KMS-11 (cell line): ENCODE measurements around the gene ITGB1BP1.

ENCODE experiments used
- H2AFZ ChIP-seq: fragments of 200-600 bp; sonication (generic); 2 replicates; pipeline ENCODE4 v1.6.1; 2016; ENCODE audit warnings: antibody characterized with exemption, mixed run types, low read depth
- H3K27ac ChIP-seq: fragments of 200-600 bp; sonication (generic); 2 replicates; pipeline ENCODE4 v1.6.1; 2016; ENCODE audit warnings: mild to moderate bottlenecking, mixed run types
- H3K27me3 ChIP-seq: fragments of 200-600 bp; sonication (generic); 2 replicates; pipeline ENCODE4 v1.6.1; 2017; ENCODE audit warnings: mild to moderate bottlenecking, low read depth, mixed run types, moderate library complexity; ENCODE audit not compliant: insufficient read depth
- H3K36me3 ChIP-seq: fragments of 200-600 bp; sonication (generic); 2 replicates; pipeline ENCODE4 v1.6.1; 2017; ENCODE audit warnings: mild to moderate bottlenecking, mixed run types; ENCODE audit not compliant: insufficient read depth
- H3K4me1 ChIP-seq: fragments of 200-600 bp; sonication (generic); 2 replicates; pipeline ENCODE4 v1.6.1; 2016; ENCODE audit warnings: mild to moderate bottlenecking, low read depth, mixed run types; ENCODE audit not compliant: poor library complexity, severe bottlenecking
- H3K4me2 ChIP-seq: fragments of 200-600 bp; sonication (generic); 2 replicates; pipeline ENCODE4 v1.7.0; 2016; ENCODE audit warnings: mild to moderate bottlenecking, mixed run types
- H3K4me3 ChIP-seq: fragments of 200-600 bp; sonication (generic); IDR thresholded peaks from 2 replicates; pipeline ENCODE4 v1.6.1; 2017; ENCODE audit warnings: low read depth, low read length, mixed read lengths; ENCODE audit not compliant: insufficient read depth
- H3K79me2 ChIP-seq: fragments of 200-600 bp; sonication (generic); 2 replicates; pipeline ENCODE4 v1.6.1; 2016; ENCODE audit warnings: low read depth, mixed run types; ENCODE audit not compliant: insufficient read depth
- H3K9ac ChIP-seq: fragments of 200-600 bp; sonication (generic); 2 replicates; pipeline ENCODE4 v1.6.1; 2016; ENCODE audit warnings: mild to moderate bottlenecking, mixed run types
- H4K20me1 ChIP-seq: fragments of 200-600 bp; sonication (generic); 2 replicates; pipeline ENCODE4 v1.6.1; 2016; ENCODE audit warnings: mild to moderate bottlenecking, mixed run types; ENCODE audit not compliant: insufficient read depth
- CTCF ChIP-seq: fragments of 200-600 bp; sonication (generic); conservative IDR thresholded peaks from 2 replicates; pipeline ENCODE4 v1.6.1; 2017; ENCODE audit warnings: low read depth, mild to moderate bottlenecking, antibody characterized with exemption, low read length, moderate library complexity, mixed read lengths

The ITGB1BP1 gene

DNA sequence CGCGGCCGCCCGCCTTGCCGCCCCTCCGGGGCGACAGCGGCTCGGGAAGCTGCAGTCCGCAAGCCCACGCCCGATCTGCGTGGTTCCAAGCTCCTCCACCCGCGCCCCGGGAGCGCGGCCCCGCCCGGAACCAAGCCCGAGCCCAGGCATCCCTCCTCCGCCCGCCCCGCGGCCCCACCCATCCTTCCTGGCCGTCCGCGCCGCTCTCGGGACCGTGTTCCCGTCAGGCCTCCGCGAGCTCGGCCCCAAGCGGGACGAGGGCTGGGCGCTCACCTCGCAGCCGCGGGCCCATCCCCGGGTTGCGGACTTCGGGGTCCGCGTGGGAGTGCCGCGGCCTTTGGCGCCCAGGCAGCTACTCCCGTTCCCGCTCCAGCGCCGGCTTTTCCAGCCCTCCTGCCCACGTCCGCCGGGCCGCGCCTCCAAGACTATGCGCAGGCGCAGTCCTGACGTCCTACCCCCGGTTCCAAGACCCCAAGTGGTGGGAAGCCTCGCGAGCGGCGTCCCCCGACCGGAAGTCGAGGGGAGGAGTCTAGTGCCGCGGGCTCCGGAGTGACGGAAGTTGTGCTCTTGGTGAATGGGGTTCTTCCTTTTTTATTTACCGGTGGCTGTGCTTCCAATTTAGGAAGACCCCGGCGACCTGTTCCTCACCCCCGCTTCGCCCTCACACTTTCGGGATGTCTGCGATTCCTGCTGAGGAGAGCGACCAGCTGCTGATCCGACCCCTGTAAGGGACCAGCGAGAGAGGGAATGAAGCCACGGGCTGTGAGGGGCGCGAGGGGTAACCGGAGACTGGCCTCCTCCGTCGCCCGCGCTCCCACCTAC lies at the start of gene ITGB1BP1, which contains the start of gene CPSF3:
ITGB1BP1 (minus strand) TSS at position 429 of the 822 bp plus-strand sequence. CDS start 4,831 bp downstream, outside the sequence.
CPSF3 (plus strand) TSS at position 555 of the 822 bp plus-strand sequence; CDS start at position 675, 120 bp downstream.
- Histone ChIP-seq H3K79me2 (peaks cover 59% of the 10 kb centered on the region; the same call in 1 of the 2 replicates), H3K27me3 (no peaks in the 10 kb centered on the region), H3K36me3 (no peaks in the 10 kb centered on the region), H2AFZ (peak within 1 kb of the TSS; percentile 97), H3K4me3 (peak within 1 kb of the TSS; percentile 93), H3K4me1 (peaks cover 43% of the 10 kb centered on the region), H3K27ac (peak within 1 kb of the TSS; percentile 65), H4K20me1 (no peaks in the 10 kb centered on the region), H3K9ac (peak within 1 kb of the TSS; percentile 81), H3K4me2 (peak within 1 kb of the TSS; percentile 91)
- no peak for TF ChIP-seq CTCF

DNA sequence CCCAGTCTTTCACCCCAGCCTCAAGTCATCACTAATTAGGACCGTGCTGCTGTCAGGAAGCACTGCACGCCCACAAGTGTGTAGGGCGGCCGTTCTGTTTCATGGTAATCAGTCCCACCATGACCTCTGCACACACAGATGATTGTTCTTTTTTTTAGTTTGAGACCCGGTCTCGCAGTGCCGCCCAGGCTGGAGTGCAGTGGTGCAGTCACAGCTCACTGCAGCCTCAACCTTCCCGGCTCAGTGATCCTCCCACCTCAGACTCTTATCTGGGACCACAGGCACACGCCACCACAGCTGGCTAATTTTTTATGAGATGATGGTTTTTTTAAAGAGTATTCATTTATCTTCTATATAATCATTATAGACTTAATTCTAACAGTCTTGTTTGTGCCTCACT lies 49.2 kb upstream of the ITGB1BP1 start:
- Histone ChIP-seq H4K20me1 (no peaks in the 10 kb centered on the region), H3K4me1 (peaks cover 4% of the 10 kb centered on the region), H2AFZ (no peak overlapping the region), H3K79me2 (no peaks in the 10 kb centered on the region), H3K27me3 (no peaks in the 10 kb centered on the region), H3K36me3 (no peaks in the 10 kb centered on the region), H3K9ac (no peak overlapping the region), H3K27ac (no peak overlapping the region), H3K4me3 (no peak overlapping the region), H3K4me2 (no peak overlapping the region)
- TF ChIP-seq CTCF: no peak

- H3K27ac ChIP-seq: no peak overlapping the region
- no peaks in the 10 kb centered on the region for H3K36me3 ChIP-seq
- H3K27me3 ChIP-seq: no peaks in the 10 kb centered on the region
- no peak for TF ChIP-seq CTCF
- no peak overlapping the region for H2AFZ ChIP-seq
- H3K9ac ChIP-seq: no peak overlapping the region
- H3K4me2 ChIP-seq: no peak overlapping the region
- no peaks in the 10 kb centered on the region for H4K20me1 ChIP-seq
- H3K4me1 ChIP-seq: peaks cover 4% of the 10 kb centered on the region
- no peaks in the 10 kb centered on the region for H3K79me2 ChIP-seq
- no peak overlapping the region for H3K4me3 ChIP-seq
These were observed 47.9 kb upstream of the ITGB1BP1 start for GRCh38 chr2:9471206-9471605.

- Histone ChIP-seq H3K4me2 (no peak overlapping the region), H3K79me2 (no peaks in the 10 kb centered on the region), H3K27ac (no peak overlapping the region), H3K4me1 (peaks cover 17% of the 10 kb centered on the region), H2AFZ (no peak overlapping the region), H3K36me3 (no peaks in the 10 kb centered on the region), H3K27me3 (no peaks in the 10 kb centered on the region), H3K9ac (no peak overlapping the region), H4K20me1 (no peaks in the 10 kb centered on the region), H3K4me3 (no peak overlapping the region)
- TF ChIP-seq CTCF: no peak
These were observed 44.4 kb upstream of the ITGB1BP1 start for GRCh38 chr2:9467687-9468086.
